SK-N-SH (cell line): ENCODE data around the gene UBE2D4.
"Not testable (repeated sequence)": the region's sequence is repeated elsewhere in the genome, so short reads cannot be mapped to it uniquely, and the experiment has no call there.

Source experiments
- NFIC ChIP-seq: IDR thresholded peaks from 2 replicates; pipeline ENCODE4 v1.4.0; 2012; ENCODE audit warnings: borderline replicate concordance
- POLR2AphosphoS5 ChIP-seq: IDR thresholded peaks from 2 replicates; pipeline ENCODE4 v1.6.1; 2012; ENCODE audit warnings: low read depth, low read length
- TF ChIP-seq, protein P1 (sequence below): fragments of 200-600 bp; sonication (generic); IDR thresholded peaks from 2 replicates; pipeline ENCODE4 v1.6.1; 2017; ENCODE audit warnings: antibody characterized with exemption, mild to moderate bottlenecking, moderate library complexity

DNA sequence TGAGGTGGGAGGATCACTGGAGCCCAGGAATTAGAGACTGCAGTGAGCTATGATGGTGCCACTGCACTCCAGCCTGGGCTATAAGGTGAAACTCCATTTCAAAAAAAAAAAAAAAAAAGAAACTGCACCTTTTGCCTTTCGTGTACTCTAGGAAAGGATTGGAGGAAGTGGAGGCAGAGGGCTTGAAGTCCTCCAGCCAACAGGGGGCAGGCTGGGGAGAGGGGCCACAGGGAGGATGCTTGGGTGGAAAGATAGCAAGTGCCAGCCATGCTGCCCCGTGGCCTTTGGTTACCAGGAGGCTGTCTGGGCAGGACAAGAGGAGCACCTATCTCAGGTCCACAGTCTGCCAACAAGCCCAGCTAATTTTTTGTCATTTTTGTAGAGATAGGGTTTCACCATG lies 57.5 kb downstream of the UBE2D4 start:
- TF ChIP-seq, protein P1, sequence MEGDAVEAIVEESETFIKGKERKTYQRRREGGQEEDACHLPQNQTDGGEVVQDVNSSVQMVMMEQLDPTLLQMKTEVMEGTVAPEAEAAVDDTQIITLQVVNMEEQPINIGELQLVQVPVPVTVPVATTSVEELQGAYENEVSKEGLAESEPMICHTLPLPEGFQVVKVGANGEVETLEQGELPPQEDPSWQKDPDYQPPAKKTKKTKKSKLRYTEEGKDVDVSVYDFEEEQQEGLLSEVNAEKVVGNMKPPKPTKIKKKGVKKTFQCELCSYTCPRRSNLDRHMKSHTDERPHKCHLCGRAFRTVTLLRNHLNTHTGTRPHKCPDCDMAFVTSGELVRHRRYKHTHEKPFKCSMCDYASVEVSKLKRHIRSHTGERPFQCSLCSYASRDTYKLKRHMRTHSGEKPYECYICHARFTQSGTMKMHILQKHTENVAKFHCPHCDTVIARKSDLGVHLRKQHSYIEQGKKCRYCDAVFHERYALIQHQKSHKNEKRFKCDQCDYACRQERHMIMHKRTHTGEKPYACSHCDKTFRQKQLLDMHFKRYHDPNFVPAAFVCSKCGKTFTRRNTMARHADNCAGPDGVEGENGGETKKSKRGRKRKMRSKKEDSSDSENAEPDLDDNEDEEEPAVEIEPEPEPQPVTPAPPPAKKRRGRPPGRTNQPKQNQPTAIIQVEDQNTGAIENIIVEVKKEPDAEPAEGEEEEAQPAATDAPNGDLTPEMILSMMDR = not testable (repeated sequence)
- not testable (repeated sequence) for TF ChIP-seq NFIC, POLR2AphosphoS5
